ENCODE measurements around the gene ORAI2.

ORAI2 gene

GRCh38 chr7:102412548-102412947, 20.8 kb upstream of the ORAI2 start:
- H3K27ac ChIP-seq (ENCODE audit: low read depth, low read length): no peak overlapping the region
- peaks cover 0 to 93% (median 62%) of the 10 kb centered on the region in 5 donors for H3K36me3 ChIP-seq (ENCODE audit: control insufficient read depth in 5 of 5, insufficient read depth in 5 of 5, low read length in 5 of 5)
- H3K4me3 ChIP-seq (ENCODE audit: low read depth in 1 of 5, low read length in 5 of 5): no peak overlapping the region
- H3K9ac ChIP-seq (ENCODE audit: low read length in 5 of 5): no peak overlapping the region
- peaks cover 0 to 6% (median 0%) of the 10 kb centered on the region in 5 donors for H3K9me3 ChIP-seq (ENCODE audit: control insufficient read depth in 5 of 5, low read length in 5 of 5)
- peaks cover 0 to 5% (median 0%) of the 10 kb centered on the region in 5 donors for H3K4me1 ChIP-seq (ENCODE audit: control insufficient read depth in 5 of 5, insufficient read depth in 5 of 5, low read length in 5 of 5)
- no peaks in the 10 kb centered on the region for H3K27me3 ChIP-seq (ENCODE audit: control insufficient read depth in 5 of 5, insufficient read depth in 4 of 5, low read length in 5 of 5)

GRCh38 chr7:102413091-102413490, 20.3 kb upstream of the ORAI2 start:
- no peak overlapping the region for H3K4me3 ChIP-seq (ENCODE audit: low read depth in 1 of 5, low read length in 5 of 5)
- no peaks in the 10 kb centered on the region for H3K27me3 ChIP-seq (ENCODE audit: control insufficient read depth in 5 of 5, insufficient read depth in 4 of 5, low read length in 5 of 5)
- no peak overlapping the region for H3K9ac ChIP-seq (ENCODE audit: low read length in 5 of 5)
- peaks cover 0 to 6% (median 0%) of the 10 kb centered on the region in 5 donors for H3K9me3 ChIP-seq (ENCODE audit: control insufficient read depth in 5 of 5, low read length in 5 of 5)
- H3K36me3 ChIP-seq (ENCODE audit: control insufficient read depth in 5 of 5, insufficient read depth in 5 of 5, low read length in 5 of 5): peaks cover 0 to 93% (median 59%) of the 10 kb centered on the region in 5 donors
- no peak overlapping the region for H3K27ac ChIP-seq (ENCODE audit: low read depth, low read length)
- peaks cover 0 to 5% (median 0%) of the 10 kb centered on the region in 5 donors for H3K4me1 ChIP-seq (ENCODE audit: control insufficient read depth in 5 of 5, insufficient read depth in 5 of 5, low read length in 5 of 5)

- Histone ChIP-seq H3K36me3 (ENCODE audit: control insufficient read depth in 5 of 5, insufficient read depth in 5 of 5, low read length in 5 of 5) (peaks cover 4 to 93% (median 59%) of the 10 kb centered on the region in 5 donors), H3K27me3 (ENCODE audit: control insufficient read depth in 5 of 5, insufficient read depth in 4 of 5, low read length in 5 of 5) (no peaks in the 10 kb centered on the region), H3K27ac (ENCODE audit: low read depth, low read length) (no peak overlapping the region), H3K9ac (ENCODE audit: low read length in 5 of 5) (no peak overlapping the region), H3K4me1 (ENCODE audit: control insufficient read depth in 5 of 5, insufficient read depth in 5 of 5, low read length in 5 of 5) (peaks cover 0 to 5% (median 0%) of the 10 kb centered on the region in 5 donors), H3K9me3 (ENCODE audit: control insufficient read depth in 5 of 5, low read length in 5 of 5) (peaks cover 0 to 6% (median 0%) of the 10 kb centered on the region in 5 donors), H3K4me3 (ENCODE audit: low read depth in 1 of 5, low read length in 5 of 5) (no peak overlapping the region)
Observed at GRCh38 chr7:102413611-102414010, 19.8 kb upstream of the ORAI2 start.

- Histone ChIP-seq H3K9me3 (ENCODE audit: control insufficient read depth in 5 of 5, low read length in 5 of 5) (no peaks in the 10 kb centered on the region), H3K4me3 (ENCODE audit: low read depth in 1 of 5, low read length in 5 of 5) (no peak overlapping the region), H3K4me1 (ENCODE audit: control insufficient read depth in 5 of 5, insufficient read depth in 5 of 5, low read length in 5 of 5) (peaks cover 0 to 5% (median 0%) of the 10 kb centered on the region in 5 donors), H3K36me3 (ENCODE audit: control insufficient read depth in 5 of 5, insufficient read depth in 5 of 5, low read length in 5 of 5) (peaks cover 7 to 87% (median 57%) of the 10 kb centered on the region in 5 donors), H3K27ac (ENCODE audit: low read depth, low read length) (no peak overlapping the region), H3K9ac (ENCODE audit: low read length in 5 of 5) (no peak overlapping the region), H3K27me3 (ENCODE audit: control insufficient read depth in 5 of 5, insufficient read depth in 4 of 5, low read length in 5 of 5) (no peaks in the 10 kb centered on the region)
Observed at GRCh38 chr7:102415685-102416225, 17.6 kb upstream of the ORAI2 start.

GRCh38 chr7:102416406-102416805, 17.0 kb upstream of the ORAI2 start:
- Histone ChIP-seq H3K36me3 (ENCODE audit: control insufficient read depth in 5 of 5, insufficient read depth in 5 of 5, low read length in 5 of 5) (peaks cover 7 to 89% (median 55%) of the 10 kb centered on the region in 5 donors), H3K4me3 (ENCODE audit: low read depth in 1 of 5, low read length in 5 of 5) (no peak overlapping the region), H3K9ac (ENCODE audit: low read length in 5 of 5) (no peak overlapping the region), H3K27ac (ENCODE audit: low read depth, low read length) (no peak overlapping the region), H3K4me1 (ENCODE audit: control insufficient read depth in 5 of 5, insufficient read depth in 5 of 5, low read length in 5 of 5) (peaks cover 0 to 5% (median 0%) of the 10 kb centered on the region in 5 donors), H3K27me3 (ENCODE audit: control insufficient read depth in 5 of 5, insufficient read depth in 4 of 5, low read length in 5 of 5) (no peaks in the 10 kb centered on the region), H3K9me3 (ENCODE audit: control insufficient read depth in 5 of 5, low read length in 5 of 5) (no peaks in the 10 kb centered on the region)

- H3K27ac ChIP-seq (ENCODE audit: low read depth, low read length): no peak overlapping the region
- H3K4me1 ChIP-seq (ENCODE audit: control insufficient read depth in 5 of 5, insufficient read depth in 5 of 5, low read length in 5 of 5): peaks cover 0 to 5% (median 0%) of the 10 kb centered on the region in 5 donors
- H3K9me3 ChIP-seq (ENCODE audit: control insufficient read depth in 5 of 5, low read length in 5 of 5): no peaks in the 10 kb centered on the region
- no peak overlapping the region for H3K4me3 ChIP-seq (ENCODE audit: low read depth in 1 of 5, low read length in 5 of 5)
- H3K27me3 ChIP-seq (ENCODE audit: control insufficient read depth in 5 of 5, insufficient read depth in 4 of 5, low read length in 5 of 5): no peaks in the 10 kb centered on the region
- no peak overlapping the region for H3K9ac ChIP-seq (ENCODE audit: low read length in 5 of 5)
- H3K36me3 ChIP-seq (ENCODE audit: control insufficient read depth in 5 of 5, insufficient read depth in 5 of 5, low read length in 5 of 5): peaks cover 7 to 90% (median 52%) of the 10 kb centered on the region in 5 donors
Observed at GRCh38 chr7:102417105-102417504, 16.3 kb upstream of the ORAI2 start.

- Histone ChIP-seq H3K27ac (ENCODE audit: low read depth, low read length) (no peak overlapping the region), H3K27me3 (ENCODE audit: control insufficient read depth in 5 of 5, insufficient read depth in 4 of 5, low read length in 5 of 5) (no peaks in the 10 kb centered on the region), H3K4me1 (ENCODE audit: control insufficient read depth in 5 of 5, insufficient read depth in 5 of 5, low read length in 5 of 5) (no peaks in the 10 kb centered on the region), H3K9ac (ENCODE audit: low read length in 5 of 5) (no peak overlapping the region), H3K9me3 (ENCODE audit: control insufficient read depth in 5 of 5, low read length in 5 of 5) (no peaks in the 10 kb centered on the region), H3K36me3 (ENCODE audit: control insufficient read depth in 5 of 5, insufficient read depth in 5 of 5, low read length in 5 of 5) (peaks cover 7 to 83% (median 47%) of the 10 kb centered on the region in 5 donors), H3K4me3 (ENCODE audit: low read depth in 1 of 5, low read length in 5 of 5) (no peak overlapping the region)
Observed at GRCh38 chr7:102418592-102418991, 14.8 kb upstream of the ORAI2 start.

GRCh38 chr7:102421706-102422240, 11.6 kb upstream of the ORAI2 start:
- Histone ChIP-seq H3K27ac (ENCODE audit: low read depth, low read length) (no peak overlapping the region), H3K4me3 (ENCODE audit: low read depth in 1 of 5, low read length in 5 of 5) (no peak overlapping the region), H3K4me1 (ENCODE audit: control insufficient read depth in 5 of 5, insufficient read depth in 5 of 5, low read length in 5 of 5) (peaks cover 0 to 15% (median 0%) of the 10 kb centered on the region in 5 donors), H3K9me3 (ENCODE audit: control insufficient read depth in 5 of 5, low read length in 5 of 5) (no peaks in the 10 kb centered on the region), H3K36me3 (ENCODE audit: control insufficient read depth in 5 of 5, insufficient read depth in 5 of 5, low read length in 5 of 5) (peaks cover 7 to 83% (median 53%) of the 10 kb centered on the region in 5 donors), H3K9ac (ENCODE audit: low read length in 5 of 5) (no peak overlapping the region), H3K27me3 (ENCODE audit: control insufficient read depth in 5 of 5, insufficient read depth in 4 of 5, low read length in 5 of 5) (no peaks in the 10 kb centered on the region)

- Histone ChIP-seq H3K27ac (ENCODE audit: low read depth, low read length) (no peak overlapping the region), H3K27me3 (ENCODE audit: control insufficient read depth in 5 of 5, insufficient read depth in 4 of 5, low read length in 5 of 5) (no peaks in the 10 kb centered on the region), H3K9me3 (ENCODE audit: control insufficient read depth in 5 of 5, low read length in 5 of 5) (no peaks in the 10 kb centered on the region), H3K9ac (ENCODE audit: low read length in 5 of 5) (no peak overlapping the region), H3K36me3 (ENCODE audit: control insufficient read depth in 5 of 5, insufficient read depth in 5 of 5, low read length in 5 of 5) (peaks cover 3 to 68% (median 40%) of the 10 kb centered on the region in 5 donors), H3K4me1 (ENCODE audit: control insufficient read depth in 5 of 5, insufficient read depth in 5 of 5, low read length in 5 of 5) (peaks cover 0 to 18% (median 0%) of the 10 kb centered on the region in 5 donors), H3K4me3 (ENCODE audit: low read depth in 1 of 5, low read length in 5 of 5) (no peak overlapping the region)
Observed at GRCh38 chr7:102424129-102424551, 9.2 kb upstream of the ORAI2 start.

GRCh38 chr7:102424787-102425218, 8.6 kb upstream of the ORAI2 start:
- Histone ChIP-seq H3K4me1 (ENCODE audit: control insufficient read depth in 5 of 5, insufficient read depth in 5 of 5, low read length in 5 of 5) (peaks cover 0 to 18% (median 0%) of the 10 kb centered on the region in 5 donors), H3K27me3 (ENCODE audit: control insufficient read depth in 5 of 5, insufficient read depth in 4 of 5, low read length in 5 of 5) (no peaks in the 10 kb centered on the region), H3K4me3 (ENCODE audit: low read depth in 1 of 5, low read length in 5 of 5) (no peak overlapping the region), H3K9ac (ENCODE audit: low read length in 5 of 5) (no peak overlapping the region), H3K27ac (ENCODE audit: low read depth, low read length) (no peak overlapping the region), H3K36me3 (ENCODE audit: control insufficient read depth in 5 of 5, insufficient read depth in 5 of 5, low read length in 5 of 5) (peaks cover 0 to 63% (median 37%) of the 10 kb centered on the region in 5 donors), H3K9me3 (ENCODE audit: control insufficient read depth in 5 of 5, low read length in 5 of 5) (no peaks in the 10 kb centered on the region)
